ENCODE measurements around the gene USP47.

DNA sequence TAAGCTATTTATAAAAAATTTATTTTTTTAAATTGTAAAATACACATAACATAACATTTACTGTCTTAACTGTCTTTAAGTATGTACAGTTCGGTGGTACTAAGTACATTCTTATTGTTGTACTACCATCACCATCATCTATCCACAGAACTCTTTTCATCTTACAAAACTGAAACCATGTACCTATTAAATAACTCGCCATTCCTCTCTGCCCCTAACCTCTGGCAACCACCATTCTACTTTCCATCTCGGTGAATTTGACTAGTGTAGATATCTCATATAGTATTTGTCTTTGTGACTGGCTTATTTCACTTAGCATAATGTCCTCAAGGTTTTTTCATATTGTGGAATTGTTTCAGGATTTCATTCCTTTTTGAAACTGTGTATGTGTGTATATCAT is 22.6 kb downstream of the USP47 start:
- no peak for TF ChIP-seq SP1 (IDR thresholded peaks at IDR 0.05)
- TF ChIP-seq FOXK2 (IDR thresholded peaks at IDR 0.05), result no peak
- TF ChIP-seq SUZ12 (IDR thresholded peaks at IDR 0.05), result no peak
- no peak for TF ChIP-seq BHLHE40 (IDR thresholded peaks at IDR 0.05; ENCODE audit: borderline replicate concordance)
- no peak for TF ChIP-seq FOXM1 (IDR thresholded peaks at IDR 0.05; ENCODE audit: borderline replicate concordance)
- TF ChIP-seq L3MBTL2 (conservative IDR thresholded peaks at IDR 0.05), result no peak
- no peak for TF ChIP-seq ARNT (IDR thresholded peaks at IDR 0.05)
- TF ChIP-seq TARDBP (IDR thresholded peaks at IDR 0.05), result no peak
- no peak for TF ChIP-seq NFRKB (IDR thresholded peaks at IDR 0.05)
